ENCODE data around the gene MIB1.
A peak's percentile ranks its signal among the peaks of the same experiment; 100 is the strongest.
"Not testable (repeated sequence)": the region's sequence is repeated elsewhere in the genome, so short reads cannot be mapped to it uniquely, and the experiment has no call there.

Gene MIB1

DNA sequence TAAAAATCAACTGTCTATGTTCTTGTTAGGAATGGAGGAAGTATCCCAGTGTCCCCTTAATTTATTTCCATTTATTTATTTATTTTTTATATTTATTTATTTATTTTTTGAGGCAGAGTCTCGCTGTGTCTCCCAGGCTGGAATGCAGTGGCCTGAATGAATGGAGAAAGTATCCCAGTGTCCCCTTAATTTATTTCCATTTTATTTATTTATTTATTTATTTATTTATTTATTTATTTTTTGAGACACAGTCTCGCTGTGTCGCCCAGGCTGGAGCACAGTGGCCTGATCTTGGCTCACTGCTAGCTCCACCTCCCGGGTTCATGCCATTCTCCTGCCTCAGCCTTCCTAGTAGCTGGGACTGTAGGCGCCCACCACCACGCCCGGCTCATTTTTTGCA is 34.1 kb downstream of the MIB1 start:
- intact Hi-C loops (cut with DNase I; ENCODE audit: low total_unique reads) = no loop called here
- Histone ChIP-seq H3K27ac (no peak overlapping the region), H3K4me1 (peaks cover 0 to 20% (median 5%) of the 10 kb centered on the region in 4 donors), H3K9me3 (no peaks in the 10 kb centered on the region), H3K27me3 (no peaks in the 10 kb centered on the region), H3K4me3 (no peak overlapping the region), H3K36me3 (peaks cover 8 to 30% (median 27%) of the 10 kb centered on the region in 3 donors)
- TF ChIP-seq, protein P1, sequence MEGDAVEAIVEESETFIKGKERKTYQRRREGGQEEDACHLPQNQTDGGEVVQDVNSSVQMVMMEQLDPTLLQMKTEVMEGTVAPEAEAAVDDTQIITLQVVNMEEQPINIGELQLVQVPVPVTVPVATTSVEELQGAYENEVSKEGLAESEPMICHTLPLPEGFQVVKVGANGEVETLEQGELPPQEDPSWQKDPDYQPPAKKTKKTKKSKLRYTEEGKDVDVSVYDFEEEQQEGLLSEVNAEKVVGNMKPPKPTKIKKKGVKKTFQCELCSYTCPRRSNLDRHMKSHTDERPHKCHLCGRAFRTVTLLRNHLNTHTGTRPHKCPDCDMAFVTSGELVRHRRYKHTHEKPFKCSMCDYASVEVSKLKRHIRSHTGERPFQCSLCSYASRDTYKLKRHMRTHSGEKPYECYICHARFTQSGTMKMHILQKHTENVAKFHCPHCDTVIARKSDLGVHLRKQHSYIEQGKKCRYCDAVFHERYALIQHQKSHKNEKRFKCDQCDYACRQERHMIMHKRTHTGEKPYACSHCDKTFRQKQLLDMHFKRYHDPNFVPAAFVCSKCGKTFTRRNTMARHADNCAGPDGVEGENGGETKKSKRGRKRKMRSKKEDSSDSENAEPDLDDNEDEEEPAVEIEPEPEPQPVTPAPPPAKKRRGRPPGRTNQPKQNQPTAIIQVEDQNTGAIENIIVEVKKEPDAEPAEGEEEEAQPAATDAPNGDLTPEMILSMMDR (IDR thresholded peaks at IDR 0.05) = no peak
- no peak for DNase-seq

GRCh38 chr18:21777814-21778213 is 37.2 kb downstream of the MIB1 start:
- H3K36me3 ChIP-seq = peaks cover 22 to 44% (median 25%) of the 10 kb centered on the region in 3 donors

GRCh38 chr18:21786526-21786925 is 45.9 kb downstream of the MIB1 start:
- no peak for DNase-seq
- intact Hi-C loops (cut with DNase I; ENCODE audit: low total_unique reads) = no loop called here
- H3K36me3 ChIP-seq = peaks cover 40 to 66% (median 49%) of the 10 kb centered on the region in 3 donors
- H3K9me3 ChIP-seq = peaks cover 0 to 11% (median 8%) of the 10 kb centered on the region in 3 donors
- TF ChIP-seq, protein P1 (IDR thresholded peaks at IDR 0.05) = no peak
- no peak overlapping the region for H3K4me3 ChIP-seq
- no peaks in the 10 kb centered on the region for H3K27me3 ChIP-seq
- no peak overlapping the region for H3K27ac ChIP-seq
- no peaks in the 10 kb centered on the region for H3K4me1 ChIP-seq

More at GRCh38 chr18:21777814-21778213, 37.2 kb downstream of the MIB1 start:
- intact Hi-C loops (cut with DNase I; ENCODE audit: low total_unique reads) = no loop called here
- H3K27me3 ChIP-seq = no peaks in the 10 kb centered on the region
- TF ChIP-seq, protein P1 (IDR thresholded peaks at IDR 0.05) = no peak
- no peaks in the 10 kb centered on the region for H3K9me3 ChIP-seq
- H3K27ac ChIP-seq = peak overlapping the region; percentile 17 to 32
- H3K4me1 ChIP-seq = peaks cover 0 to 20% (median 5%) of the 10 kb centered on the region in 4 donors
- no peak for DNase-seq
- H3K4me3 ChIP-seq = no peak overlapping the region

DNA sequence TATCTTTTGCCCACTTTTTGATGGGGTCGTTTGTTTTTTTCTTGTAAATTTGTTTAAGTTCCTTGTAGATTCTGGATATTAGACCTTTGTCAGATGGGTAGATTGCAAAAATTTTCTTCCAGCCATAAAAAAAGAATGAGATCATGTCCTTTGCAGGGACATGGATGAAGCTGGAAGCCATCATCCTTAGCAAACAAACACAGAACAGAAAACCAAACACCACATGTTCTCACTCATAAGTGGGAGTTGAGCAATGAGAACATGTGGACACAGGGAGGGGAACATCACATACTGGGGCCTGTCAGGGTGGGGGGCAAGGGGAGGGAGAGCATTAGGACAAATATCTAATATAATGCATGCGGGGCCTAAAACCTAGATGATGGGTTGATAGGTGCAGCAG is 55.5 kb downstream of the MIB1 start:
- H3K27me3 ChIP-seq; H3K27ac ChIP-seq; H3K36me3 ChIP-seq; intact Hi-C loops (cut with DNase I; ENCODE audit: low total_unique reads); DNase-seq; H3K4me3 ChIP-seq; H3K9me3 ChIP-seq: not testable (repeated sequence)
- peaks cover 0 to 15% (median 3%) of the 10 kb centered on the region in 4 donors for H3K4me1 ChIP-seq

DNA sequence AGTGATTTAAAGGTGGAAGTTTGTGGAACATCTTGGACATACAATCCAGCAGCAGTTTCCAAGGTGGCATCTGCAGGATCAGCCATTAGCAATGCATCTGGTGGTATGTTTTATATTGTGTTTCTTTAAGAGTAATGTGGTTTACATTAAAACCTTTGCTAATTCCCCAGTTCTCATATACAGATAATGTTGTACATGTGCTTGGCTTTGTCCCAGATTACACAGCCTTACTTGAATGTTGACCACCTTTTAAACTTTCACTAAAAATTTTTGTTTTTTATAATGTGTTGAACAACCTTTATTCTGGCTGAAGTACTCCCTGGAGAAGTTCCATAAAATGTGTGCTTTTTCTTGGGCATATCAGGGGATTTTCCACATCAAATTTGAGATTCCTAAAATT is 57.5 kb downstream of the MIB1 start:
- no peaks in the 10 kb centered on the region for H3K36me3 ChIP-seq
- TF ChIP-seq, protein P1 (IDR thresholded peaks at IDR 0.05) = no peak
- intact Hi-C loops (cut with DNase I; ENCODE audit: low total_unique reads) = no loop called here
- no peak for DNase-seq
- H3K27ac ChIP-seq = peak overlapping the region in 1 of 2 donors; percentile 11
- peaks cover 0 to 15% (median 3%) of the 10 kb centered on the region in 4 donors for H3K4me1 ChIP-seq
- H3K27me3 ChIP-seq = no peaks in the 10 kb centered on the region
- H3K4me3 ChIP-seq = no peak overlapping the region
- H3K9me3 ChIP-seq = no peaks in the 10 kb centered on the region

DNA sequence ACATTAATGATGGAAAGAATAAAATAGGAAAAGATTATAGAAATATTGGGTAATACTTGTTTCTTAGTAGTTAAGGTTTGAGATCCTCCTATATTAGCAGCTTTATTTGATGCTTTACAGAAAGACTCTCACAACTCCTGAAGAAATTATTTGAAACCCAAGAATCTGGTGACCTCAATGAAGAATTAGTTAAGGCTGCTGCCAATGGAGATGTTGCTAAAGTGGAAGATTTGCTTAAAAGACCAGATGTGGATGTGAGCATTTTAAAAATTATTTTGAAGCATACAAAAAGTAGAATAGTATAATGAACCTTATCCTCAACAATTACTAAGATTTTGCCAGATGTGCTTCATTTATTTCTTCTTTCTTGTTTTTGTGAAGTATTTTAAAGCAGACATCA is 59.1 kb downstream of the MIB1 start:
- Histone ChIP-seq H3K36me3 (peaks cover 0 to 4% (median 0%) of the 10 kb centered on the region in 3 donors), H3K9me3 (no peaks in the 10 kb centered on the region), H3K27me3 (no peaks in the 10 kb centered on the region), H3K27ac (no peak overlapping the region), H3K4me1 (peaks cover 0 to 15% (median 3%) of the 10 kb centered on the region in 4 donors), H3K4me3 (no peak overlapping the region)
- intact Hi-C loops (cut with DNase I; ENCODE audit: low total_unique reads) = no loop called here
- TF ChIP-seq, protein P1 (IDR thresholded peaks at IDR 0.05) = no peak
- no peak for DNase-seq
